Right lobe of liver (tissue), 6 donors: ENCODE measurements around the gene PRDM2. TPM values are rescaled to one million over a fixed set of nuclear protein-coding genes. Genes with fewer than 3 reads are reported as not detected.

ENCODE experiments used
- ATAC-seq, 4 donors: fragments of 200-7000 bp; cut with Tn5 transposase; one replicate each; pipeline ENCODE4 v1.9.1; 2020; ENCODE audit warnings: mild to moderate bottlenecking in 4 of 4, moderate library complexity in 4 of 4
- DNase-seq, 3 donors: peaks; one replicate each; pipeline ENCODE4 v3.0.0-alpha.2; 2020
- H3K27ac ChIP-seq, 3 donors: fragments of 200-600 bp; one replicate each; pipeline ENCODE4 v1.8.0; 2022
- H3K27me3 ChIP-seq, 2 donors: fragments of 200-600 bp; one replicate each; pipeline ENCODE4 v1.8.0; 2022
- H3K36me3 ChIP-seq, 4 donors: fragments of 200-600 bp; sonication (generic) in 1 of 4; one replicate each; pipeline versions ENCODE4 v1.5.1 to v1.8.0; 2017 to 2022; ENCODE audit warnings: control low read depth in 1 of 4
- H3K4me1 ChIP-seq, 4 donors: fragments of 200-600 bp; sonication (generic) in 1 of 4; one replicate each; pipeline versions ENCODE4 v1.5.1 to v1.8.0; 2017 to 2022; ENCODE audit warnings: control low read depth in 1 of 4
- H3K4me3 ChIP-seq, 3 donors: fragments of 200-600 bp; one replicate each; pipeline ENCODE4 v1.8.0; 2022
- H3K9me3 ChIP-seq, 4 donors: fragments of 200-600 bp; sonication (generic) in 1 of 4; one replicate each; pipeline versions ENCODE4 v1.5.1 to v1.8.0; 2017 to 2022; ENCODE audit warnings: control low read depth in 1 of 4
- POLR2A ChIP-seq: fragments of 450-650 bp; IDR thresholded peaks from one replicate; pipeline ENCODE4 v1.6.1; 2017; ENCODE audit warnings: antibody characterized with exemption, mild to moderate bottlenecking
- WGBS: methylation state at CpG from one replicate; pipeline ENCODE4 v1.1.6; 2018; ENCODE audit warnings: low coverage, low lambda C conversion rate; ENCODE audit not compliant: insufficient coverage; ENCODE audit errors: missing lambda C conversion rate; 5-methylcytosine and 5-hydroxymethylcytosine counted together
- intact Hi-C, 2 donors: fragments of 100-400 bp; cut with DNase I; formaldehyde crosslinking; loops; one replicate each; pipeline versions ENCODE4 v1.11.2 to v1.14.1; 2022
- total RNA-seq, 6 experiments: library from RNA; depleted of rRNA in 2 of 6; stranded (reverse); fragments of >200 nt in 2 of 6; fragmentation: NEBNext Ultra II Directional in 3 of 6; extraction: Animal tissue kit (Norgen Biotek cat#: 25700) in 3 of 6; gene quantifications; one replicate each; pipeline versions ENCODE4 v1.1.0 to v1.2.4, GENCODE V29; 2016 to 2023
- TF ChIP-seq, protein P1 (sequence below), 4 donors: fragments of 200-600 bp in 3 of 4; fragments of 450-650 bp in 1 of 4; IDR thresholded peaks; one replicate each; pipeline versions ENCODE4 v1.5.1 to v1.8.0; 2016 to 2022; ENCODE audit warnings: antibody characterized with exemption in 4 of 4, mild to moderate bottlenecking in 2 of 4
- donor health status: DM: no; HTN: yes; CAD: no.
- donor health status: DM: no; HTN: no; CAD: no.
- donor health status: DM: no; HTN: no; CAD: no.
- donor health status: DM: no; HTN: yes; CAD: no.
- donor health status: DM: no; HTN: yes; CAD: no.

Gene PRDM2
- total RNA-seq, 6 experiments from 2014 or later = 7.4 to 16.9 (median 12.5) TPM

DNA sequence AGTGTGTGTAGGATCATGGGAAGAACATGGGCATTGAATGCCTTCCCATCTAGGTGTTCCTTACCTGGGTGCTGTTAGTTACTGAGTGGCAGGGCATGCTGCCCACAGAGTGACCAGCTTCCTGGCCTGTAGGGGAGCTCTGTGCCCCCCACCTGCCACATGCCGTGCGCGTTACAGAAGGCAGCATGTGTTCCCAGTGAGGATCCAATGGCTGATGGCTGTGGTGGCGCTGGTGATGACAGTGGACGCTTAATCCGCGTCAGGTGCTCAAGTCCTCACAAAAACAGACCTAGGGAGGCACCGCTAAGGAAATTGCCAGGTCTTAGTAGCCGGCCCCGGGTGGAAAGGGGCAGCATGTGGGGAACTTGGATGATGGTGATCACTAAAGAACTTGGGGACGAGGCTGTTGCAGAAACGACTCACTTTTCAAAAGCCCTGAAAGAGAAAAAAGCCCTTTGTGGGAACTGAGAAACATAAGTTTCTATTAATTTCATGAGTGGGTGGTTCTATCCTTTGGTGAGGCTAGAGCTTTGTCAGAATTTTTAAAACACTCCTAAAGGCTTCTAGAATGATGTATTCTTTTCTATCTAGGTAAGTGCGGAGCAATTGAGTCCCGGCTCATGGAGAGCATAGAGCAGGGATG, 93.2 kb downstream of the PRDM2 start:
- H3K9me3 ChIP-seq = no peaks in the 10 kb centered on the region
- H3K27me3 ChIP-seq = no peaks in the 10 kb centered on the region
- H3K4me1 ChIP-seq = no peaks in the 10 kb centered on the region
- TF ChIP-seq, protein P1, sequence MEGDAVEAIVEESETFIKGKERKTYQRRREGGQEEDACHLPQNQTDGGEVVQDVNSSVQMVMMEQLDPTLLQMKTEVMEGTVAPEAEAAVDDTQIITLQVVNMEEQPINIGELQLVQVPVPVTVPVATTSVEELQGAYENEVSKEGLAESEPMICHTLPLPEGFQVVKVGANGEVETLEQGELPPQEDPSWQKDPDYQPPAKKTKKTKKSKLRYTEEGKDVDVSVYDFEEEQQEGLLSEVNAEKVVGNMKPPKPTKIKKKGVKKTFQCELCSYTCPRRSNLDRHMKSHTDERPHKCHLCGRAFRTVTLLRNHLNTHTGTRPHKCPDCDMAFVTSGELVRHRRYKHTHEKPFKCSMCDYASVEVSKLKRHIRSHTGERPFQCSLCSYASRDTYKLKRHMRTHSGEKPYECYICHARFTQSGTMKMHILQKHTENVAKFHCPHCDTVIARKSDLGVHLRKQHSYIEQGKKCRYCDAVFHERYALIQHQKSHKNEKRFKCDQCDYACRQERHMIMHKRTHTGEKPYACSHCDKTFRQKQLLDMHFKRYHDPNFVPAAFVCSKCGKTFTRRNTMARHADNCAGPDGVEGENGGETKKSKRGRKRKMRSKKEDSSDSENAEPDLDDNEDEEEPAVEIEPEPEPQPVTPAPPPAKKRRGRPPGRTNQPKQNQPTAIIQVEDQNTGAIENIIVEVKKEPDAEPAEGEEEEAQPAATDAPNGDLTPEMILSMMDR (IDR thresholded peaks at IDR 0.05) = no peak
- TF ChIP-seq POLR2A = no peak
- ATAC-seq = no peak
- H3K27ac ChIP-seq = no peak overlapping the region
- DNase-seq = no peak
- WGBS = 86% methylated on average over 11 of the region's 14 CpGs
- H3K36me3 ChIP-seq = peaks cover 0 to 16% (median 1%) of the 10 kb centered on the region in 4 donors
- H3K4me3 ChIP-seq = no peak overlapping the region
- intact Hi-C loops = no loop called here

DNA sequence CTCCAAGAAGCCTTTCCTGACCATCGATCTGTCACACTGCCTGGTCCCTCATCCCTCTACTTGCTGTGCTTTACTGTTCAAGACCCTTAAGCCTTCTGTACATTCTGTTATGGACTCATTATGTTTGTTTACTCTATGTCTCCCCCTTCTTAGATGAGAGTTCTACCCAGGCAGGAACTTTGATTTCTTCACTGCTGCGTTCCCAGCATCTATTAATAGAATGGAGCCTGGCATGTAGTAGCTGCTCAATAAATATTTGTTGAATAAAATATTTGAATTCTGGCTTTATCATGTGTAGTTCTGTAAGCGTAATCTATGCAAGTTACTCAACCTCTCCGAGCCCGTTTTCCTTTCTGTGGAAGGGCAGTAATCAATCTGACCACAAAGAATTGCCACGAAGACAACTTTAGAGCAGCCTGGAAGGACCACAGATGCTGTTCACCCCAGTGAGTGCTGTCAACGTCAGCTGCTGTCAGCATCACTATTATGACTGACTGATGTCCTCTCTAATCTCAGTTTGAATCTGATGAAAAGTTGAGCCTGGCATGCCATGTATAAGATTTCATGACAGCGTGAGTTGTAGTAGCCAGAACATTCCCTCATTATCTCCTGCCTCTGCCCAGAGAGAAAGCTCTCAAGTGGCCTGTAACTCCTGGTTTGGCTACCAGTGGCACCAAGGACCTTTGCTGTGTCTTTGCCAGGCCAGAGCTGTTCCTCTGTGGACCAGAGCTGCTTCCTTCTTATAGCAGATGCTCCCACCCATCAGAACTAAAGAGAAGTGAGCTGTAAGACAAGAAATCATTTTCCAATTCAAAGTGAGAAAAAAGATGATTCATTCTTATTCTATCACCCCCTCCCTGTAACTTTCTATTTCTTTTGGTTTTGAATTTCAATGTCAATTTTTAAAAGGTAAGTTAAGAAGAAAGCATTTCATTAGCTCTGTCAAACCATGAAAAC, 94.5 kb downstream of the PRDM2 start:
- Histone ChIP-seq H3K27ac (no peak overlapping the region), H3K4me1 (peaks cover 0 to 11% (median 0%) of the 10 kb centered on the region in 4 donors), H3K4me3 (no peak overlapping the region), H3K9me3 (no peaks in the 10 kb centered on the region), H3K36me3 (peaks cover 0 to 8% (median 0%) of the 10 kb centered on the region in 4 donors), H3K27me3 (no peaks in the 10 kb centered on the region)
- DNase-seq (no peak), ATAC-seq (no peak)
- no peak for TF ChIP-seq POLR2A
- 74% methylated on average over 8 of the region's 8 CpGs for WGBS
- intact Hi-C loops = no loop called here

DNA sequence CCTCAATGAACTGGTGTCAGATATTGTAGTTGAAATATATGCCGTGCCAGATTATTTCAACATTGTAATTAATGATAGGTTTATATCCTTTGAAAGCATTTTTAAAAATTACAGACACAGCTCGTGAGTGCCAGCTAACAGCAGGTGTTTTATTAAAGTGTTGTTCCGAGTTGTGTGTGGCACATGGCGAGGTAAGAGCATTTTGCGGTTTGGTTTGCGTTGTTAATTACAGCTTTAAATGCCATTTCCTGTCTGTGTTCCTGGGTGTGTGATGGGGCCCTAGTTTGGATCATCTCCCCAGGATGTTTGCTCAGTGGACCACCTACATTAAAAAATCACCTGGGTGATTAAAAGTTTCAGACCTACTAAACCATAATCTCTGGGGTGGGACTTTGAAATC, 97.4 kb downstream of the PRDM2 start:
- Histone ChIP-seq H3K27ac (no peak overlapping the region), H3K9me3 (no peaks in the 10 kb centered on the region), H3K4me1 (peaks cover 0 to 27% (median 10%) of the 10 kb centered on the region in 4 donors), H3K27me3 (no peaks in the 10 kb centered on the region), H3K4me3 (no peak overlapping the region), H3K36me3 (peaks cover 0 to 4% (median 0%) of the 10 kb centered on the region in 4 donors)
- WGBS = 75% methylated on average over 6 of the region's 6 CpGs
- ATAC-seq = no peak
- no peak for DNase-seq
- TF ChIP-seq, protein P1 (IDR thresholded peaks at IDR 0.05) = no peak
- no peak for TF ChIP-seq POLR2A
- intact Hi-C loops = no loop called here

DNA sequence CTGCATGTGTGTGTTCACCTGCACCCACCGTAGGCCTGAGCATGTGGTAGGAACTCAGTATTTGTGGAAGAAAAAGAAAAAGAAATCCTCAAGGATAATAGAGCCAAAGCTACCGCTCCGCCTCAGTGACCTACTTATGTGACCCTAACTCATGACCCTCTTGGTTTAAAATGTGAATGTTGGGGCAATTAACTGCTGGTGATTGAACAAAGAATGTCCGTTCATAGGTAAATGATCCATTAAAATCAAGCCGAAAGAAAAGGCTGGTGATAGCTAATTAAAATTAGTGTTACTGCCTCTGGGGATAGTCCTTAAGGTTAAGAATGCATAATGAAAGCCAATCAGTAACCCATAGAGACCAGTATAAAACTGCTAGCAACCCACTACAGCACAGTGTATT, 98.1 kb downstream of the PRDM2 start:
- WGBS = 100% methylated on average over 5 of the region's 5 CpGs
- TF ChIP-seq, protein P1 (IDR thresholded peaks at IDR 0.05) = no peak
- TF ChIP-seq POLR2A = no peak
- intact Hi-C loops = no loop called here
- Histone ChIP-seq H3K4me3 (no peak overlapping the region), H3K36me3 (peaks cover 0 to 4% (median 0%) of the 10 kb centered on the region in 4 donors), H3K4me1 (peaks cover 0 to 27% (median 10%) of the 10 kb centered on the region in 4 donors), H3K27ac (no peak overlapping the region), H3K9me3 (no peaks in the 10 kb centered on the region), H3K27me3 (no peaks in the 10 kb centered on the region)
- no peak for ATAC-seq
- no peak for DNase-seq
